ENCODE measurements around the gene GSE1. TPM values are rescaled to one million over a fixed set of nuclear protein-coding genes. Genes with fewer than 3 reads are reported as not detected.

Gene GSE1
- total RNA-seq, 1 donor from 2014 or later: 80.8 TPM

DNA sequence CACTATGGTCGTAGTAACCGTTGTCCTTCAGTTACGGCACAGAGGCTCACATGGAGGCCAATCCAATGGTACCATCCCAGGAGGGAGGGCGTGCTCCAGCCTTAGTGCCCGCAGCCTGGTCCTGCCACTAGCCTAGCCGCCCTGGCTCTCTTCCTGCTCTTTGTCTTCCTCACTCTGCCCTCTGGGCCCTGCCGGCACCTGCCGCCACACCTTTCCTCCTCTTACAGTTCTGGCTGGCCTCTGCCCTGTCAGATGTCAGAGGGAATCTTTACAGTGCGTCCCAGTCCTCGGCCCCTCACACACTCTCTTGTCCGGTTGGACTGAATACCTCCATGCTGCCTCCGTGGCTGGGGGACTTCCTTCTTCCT lies 52.2 kb downstream of the GSE1 start:
- Histone ChIP-seq H3K4me1 (no peaks in the 10 kb centered on the region), H3K36me3 (peaks cover 0 to 83% of the 10 kb centered on the region in 2 donors), H3K27ac (no peak overlapping the region), H3K9me3 (no peaks in the 10 kb centered on the region), H3K4me3 (no peak overlapping the region), H3K27me3 (no peaks in the 10 kb centered on the region)
- no peak for DNase-seq (ENCODE audit: extremely low spot score in 2 of 2)
- intact Hi-C loops (cut with DNase I): no loop called here
- TF ChIP-seq, protein P1, sequence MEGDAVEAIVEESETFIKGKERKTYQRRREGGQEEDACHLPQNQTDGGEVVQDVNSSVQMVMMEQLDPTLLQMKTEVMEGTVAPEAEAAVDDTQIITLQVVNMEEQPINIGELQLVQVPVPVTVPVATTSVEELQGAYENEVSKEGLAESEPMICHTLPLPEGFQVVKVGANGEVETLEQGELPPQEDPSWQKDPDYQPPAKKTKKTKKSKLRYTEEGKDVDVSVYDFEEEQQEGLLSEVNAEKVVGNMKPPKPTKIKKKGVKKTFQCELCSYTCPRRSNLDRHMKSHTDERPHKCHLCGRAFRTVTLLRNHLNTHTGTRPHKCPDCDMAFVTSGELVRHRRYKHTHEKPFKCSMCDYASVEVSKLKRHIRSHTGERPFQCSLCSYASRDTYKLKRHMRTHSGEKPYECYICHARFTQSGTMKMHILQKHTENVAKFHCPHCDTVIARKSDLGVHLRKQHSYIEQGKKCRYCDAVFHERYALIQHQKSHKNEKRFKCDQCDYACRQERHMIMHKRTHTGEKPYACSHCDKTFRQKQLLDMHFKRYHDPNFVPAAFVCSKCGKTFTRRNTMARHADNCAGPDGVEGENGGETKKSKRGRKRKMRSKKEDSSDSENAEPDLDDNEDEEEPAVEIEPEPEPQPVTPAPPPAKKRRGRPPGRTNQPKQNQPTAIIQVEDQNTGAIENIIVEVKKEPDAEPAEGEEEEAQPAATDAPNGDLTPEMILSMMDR (IDR thresholded peaks at IDR 0.05): no peak
- TF ChIP-seq POLR2AphosphoS5 (IDR thresholded peaks at IDR 0.05; ENCODE audit: insufficient read depth in 1 of 2, low read depth in 1 of 2): no peak
- no peak for TF ChIP-seq POLR2A (IDR thresholded peaks at IDR 0.05)

DNA sequence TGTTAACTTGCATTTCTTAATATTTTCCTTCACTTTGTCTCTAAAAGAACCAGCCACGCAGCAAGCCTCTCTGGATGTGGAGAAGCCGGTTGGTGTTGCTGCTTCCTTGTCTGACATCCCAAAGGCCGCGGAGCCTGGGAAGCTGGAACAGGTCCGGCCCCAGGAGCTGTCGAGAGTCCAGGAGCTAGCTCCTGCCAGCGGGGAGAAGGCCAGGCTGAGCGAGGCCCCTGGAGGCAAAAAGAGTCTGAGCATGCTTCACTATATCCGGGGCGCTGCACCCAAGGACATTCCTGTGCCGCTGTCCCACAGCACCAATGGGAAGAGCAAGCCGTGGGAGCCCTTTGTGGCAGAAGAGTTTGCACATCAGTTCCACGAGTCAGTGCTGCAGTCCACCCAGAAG lies 52.8 kb downstream of the GSE1 start:
- no peak overlapping the region for H3K4me3 ChIP-seq
- DNase-seq (ENCODE audit: extremely low spot score in 2 of 2): no peak
- no peaks in the 10 kb centered on the region for H3K9me3 ChIP-seq
- H3K36me3 ChIP-seq: peaks cover 0 to 88% of the 10 kb centered on the region in 2 donors
- TF ChIP-seq, protein P1 (IDR thresholded peaks at IDR 0.05): no peak
- no peak for TF ChIP-seq POLR2AphosphoS5 (IDR thresholded peaks at IDR 0.05; ENCODE audit: insufficient read depth in 1 of 2, low read depth in 1 of 2)
- no peak for TF ChIP-seq POLR2A (IDR thresholded peaks at IDR 0.05)
- no peak overlapping the region for H3K27ac ChIP-seq
- H3K27me3 ChIP-seq: no peaks in the 10 kb centered on the region
- no peaks in the 10 kb centered on the region for H3K4me1 ChIP-seq
- intact Hi-C loops (cut with DNase I): no loop called here

DNA sequence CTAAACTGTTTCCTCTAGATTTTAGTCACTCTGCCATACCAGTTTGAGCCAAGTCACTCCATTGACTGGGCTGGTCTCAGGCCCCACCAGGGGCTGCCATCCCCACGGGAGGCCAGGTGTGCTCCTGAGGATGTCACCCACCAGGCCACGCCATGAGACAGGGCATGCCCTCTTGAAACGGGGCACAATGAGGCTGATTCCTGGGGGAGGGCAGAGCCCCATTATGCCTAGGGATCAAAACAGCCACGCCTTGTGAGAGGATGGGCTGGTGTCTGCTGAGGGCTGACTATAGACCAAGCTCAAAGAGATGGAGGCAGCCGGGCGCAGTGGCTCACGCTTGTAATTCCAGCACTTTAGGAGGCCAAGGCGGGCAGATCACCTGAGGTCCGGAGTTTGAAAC lies 54.1 kb downstream of the GSE1 start:
- Histone ChIP-seq H3K4me1 (no peaks in the 10 kb centered on the region), H3K27me3 (no peaks in the 10 kb centered on the region), H3K36me3 (peaks cover 0 to 88% of the 10 kb centered on the region in 2 donors), H3K9me3 (no peaks in the 10 kb centered on the region), H3K27ac (no peak overlapping the region), H3K4me3 (no peak overlapping the region)
- intact Hi-C loops (cut with DNase I): no loop called here
- TF ChIP-seq POLR2AphosphoS5 (IDR thresholded peaks at IDR 0.05; ENCODE audit: insufficient read depth in 1 of 2, low read depth in 1 of 2) (no peak), POLR2A (IDR thresholded peaks at IDR 0.05) (no peak)
- TF ChIP-seq, protein P1 (IDR thresholded peaks at IDR 0.05): no peak
- DNase-seq (ENCODE audit: extremely low spot score in 2 of 2): no peak

DNA sequence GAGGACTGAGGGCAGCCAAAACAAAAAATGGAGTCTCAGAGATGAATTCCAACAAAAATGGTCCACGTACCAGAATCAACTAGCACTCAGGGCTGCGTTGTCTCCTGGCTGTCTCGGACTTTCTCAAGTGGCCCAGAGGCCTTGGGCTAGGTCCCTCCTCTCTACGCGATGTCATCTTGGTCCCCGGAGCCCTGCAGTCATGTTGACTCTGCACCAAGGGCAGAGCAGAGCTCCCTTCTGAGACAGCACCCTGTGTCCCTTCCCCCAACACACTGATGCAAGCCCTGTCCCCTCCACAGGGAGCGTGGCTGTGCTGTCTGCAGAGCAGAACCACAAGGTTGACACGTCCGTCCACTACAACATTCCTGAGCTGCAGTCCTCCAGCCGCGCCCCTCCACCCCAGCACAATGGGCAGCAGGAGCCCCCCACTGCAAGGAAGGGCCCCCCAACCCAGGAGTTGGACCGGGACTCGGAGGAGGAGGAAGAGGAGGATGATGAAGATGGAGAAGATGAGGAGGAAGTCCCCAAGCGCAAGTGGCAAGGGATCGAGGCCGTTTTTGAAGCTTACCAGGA lies 54.8 kb downstream of the GSE1 start:
- intact Hi-C loops (cut with DNase I): no loop called here
- no peak for DNase-seq (ENCODE audit: extremely low spot score in 2 of 2)
- H3K36me3 ChIP-seq: peaks cover 0 to 94% of the 10 kb centered on the region in 2 donors

More for the DNA sequence above, 54.8 kb downstream of the GSE1 start:
- H3K27me3 ChIP-seq: no peaks in the 10 kb centered on the region
- H3K4me1 ChIP-seq: no peaks in the 10 kb centered on the region
- TF ChIP-seq, protein P1 (IDR thresholded peaks at IDR 0.05): no peak
- TF ChIP-seq POLR2AphosphoS5 (IDR thresholded peaks at IDR 0.05; ENCODE audit: insufficient read depth in 1 of 2, low read depth in 1 of 2): no peak
- TF ChIP-seq POLR2A (IDR thresholded peaks at IDR 0.05): no peak
- no peak overlapping the region for H3K4me3 ChIP-seq
- H3K27ac ChIP-seq: no peak overlapping the region
- no peaks in the 10 kb centered on the region for H3K9me3 ChIP-seq
